ENCODE measurements around the gene ATP6V1B1. TPM values are rescaled to one million over a fixed set of nuclear protein-coding genes. Genes with fewer than 3 reads are reported as not detected.
A peak's percentile ranks its signal among the peaks of the same experiment; 100 is the strongest.

Gene ATP6V1B1
- total RNA-seq, 1 experiment from 2014 or later, result 7.8 TPM

- no peaks in the 10 kb centered on the region for H3K9me2 ChIP-seq (ENCODE audit: insufficient read depth)
- H3K27me3 ChIP-seq (ENCODE audit: insufficient read depth, low read depth), result no peaks in the 10 kb centered on the region
- no peaks in the 10 kb centered on the region for H3K9me3 ChIP-seq (ENCODE audit: insufficient read depth, low read depth)
- no peak overlapping the region for H3K4me2 ChIP-seq
- no TSS peak for BruUV-seq (replicated peaks)
- H4K20me1 ChIP-seq (ENCODE audit: insufficient read depth), result no peaks in the 10 kb centered on the region
- no peak for DNase-seq
- H3K4me3 ChIP-seq, result no peak overlapping the region
- no peak for TF ChIP-seq CTCF (conservative IDR thresholded peaks at IDR 0.05)
- TF ChIP-seq EZH2 (IDR thresholded peaks at IDR 0.05; ENCODE audit: low read depth), result no peak
- H3K4me1 ChIP-seq (replicated peaks; ENCODE audit: insufficient read depth), result no peaks in the 10 kb centered on the region
- H3K36me3 ChIP-seq (ENCODE audit: low read depth), result no peaks in the 10 kb centered on the region
- CTCF ChIA-PET, result no interaction called here
- H2AFZ ChIP-seq, result no peak overlapping the region
- no peaks in the 10 kb centered on the region for H3K79me2 ChIP-seq (ENCODE audit: low read depth)
- H3F3A ChIP-seq (ENCODE audit: insufficient read depth, low read depth), result no peaks in the 10 kb centered on the region
- no peak overlapping the region for H3K27ac ChIP-seq
- intact Hi-C loops (cut with micrococcal nuclease; ENCODE audit: unreplicated experiment), result no loop called here
- POLR2A ChIA-PET (ENCODE audit: unreplicated experiment), result no interaction called here
Measured at GRCh38 chr2:70922235-70923234, 13.2 kb upstream of the ATP6V1B1 start.

- no peak for DNase-seq
- TF ChIP-seq EZH2 (IDR thresholded peaks at IDR 0.05; ENCODE audit: low read depth), result no peak
- peak; percentile 31; the same call in 1 of the 2 replicates for TF ChIP-seq CTCF (conservative IDR thresholded peaks at IDR 0.05)
- no TSS peak for BruUV-seq (replicated peaks)
- Histone ChIP-seq H3K4me3 (no peak overlapping the region), H4K20me1 (ENCODE audit: insufficient read depth) (no peaks in the 10 kb centered on the region), H3K27me3 (ENCODE audit: insufficient read depth, low read depth) (no peaks in the 10 kb centered on the region), H3K27ac (no peak overlapping the region), H3F3A (ENCODE audit: insufficient read depth, low read depth) (no peaks in the 10 kb centered on the region), H3K4me2 (no peak overlapping the region), H3K9me3 (ENCODE audit: insufficient read depth, low read depth) (no peaks in the 10 kb centered on the region), H3K9me2 (ENCODE audit: insufficient read depth) (no peaks in the 10 kb centered on the region), H3K79me2 (ENCODE audit: low read depth) (no peaks in the 10 kb centered on the region), H2AFZ (no peak overlapping the region), H3K4me1 (replicated peaks; ENCODE audit: insufficient read depth) (no peaks in the 10 kb centered on the region), H3K36me3 (ENCODE audit: low read depth) (no peaks in the 10 kb centered on the region)
- ChIA-PET POLR2A (ENCODE audit: unreplicated experiment) (no interaction called here), CTCF (no interaction called here)
- intact Hi-C loops (cut with micrococcal nuclease; ENCODE audit: unreplicated experiment), result no loop called here
Measured at GRCh38 chr2:70923378-70924015, 12.2 kb upstream of the ATP6V1B1 start.

- Histone ChIP-seq H3K9me2 (ENCODE audit: insufficient read depth) (no peaks in the 10 kb centered on the region), H3K36me3 (ENCODE audit: low read depth) (no peaks in the 10 kb centered on the region), H3K27ac (no peak overlapping the region), H4K20me1 (ENCODE audit: insufficient read depth) (no peaks in the 10 kb centered on the region), H3K4me2 (no peak overlapping the region), H3K4me1 (replicated peaks; ENCODE audit: insufficient read depth) (no peaks in the 10 kb centered on the region), H3K27me3 (ENCODE audit: insufficient read depth, low read depth) (no peaks in the 10 kb centered on the region), H2AFZ (no peak overlapping the region), H3K9me3 (ENCODE audit: insufficient read depth, low read depth) (no peaks in the 10 kb centered on the region), H3F3A (ENCODE audit: insufficient read depth, low read depth) (no peaks in the 10 kb centered on the region), H3K4me3 (no peak overlapping the region), H3K79me2 (ENCODE audit: low read depth) (no peaks in the 10 kb centered on the region)
- no peak for DNase-seq
- ChIA-PET CTCF (no interaction called here), POLR2A (ENCODE audit: unreplicated experiment) (no interaction called here)
- intact Hi-C loops (cut with micrococcal nuclease; ENCODE audit: unreplicated experiment), result no loop called here
- TF ChIP-seq CTCF (conservative IDR thresholded peaks at IDR 0.05), result no peak
- TF ChIP-seq EZH2 (IDR thresholded peaks at IDR 0.05; ENCODE audit: low read depth), result no peak
- no TSS peak for BruUV-seq (replicated peaks)
Measured at GRCh38 chr2:70926042-70926441, 9.7 kb upstream of the ATP6V1B1 start.
